Measurements from ENCODE around the gene MINDY4.

The MINDY4 gene

DNA sequence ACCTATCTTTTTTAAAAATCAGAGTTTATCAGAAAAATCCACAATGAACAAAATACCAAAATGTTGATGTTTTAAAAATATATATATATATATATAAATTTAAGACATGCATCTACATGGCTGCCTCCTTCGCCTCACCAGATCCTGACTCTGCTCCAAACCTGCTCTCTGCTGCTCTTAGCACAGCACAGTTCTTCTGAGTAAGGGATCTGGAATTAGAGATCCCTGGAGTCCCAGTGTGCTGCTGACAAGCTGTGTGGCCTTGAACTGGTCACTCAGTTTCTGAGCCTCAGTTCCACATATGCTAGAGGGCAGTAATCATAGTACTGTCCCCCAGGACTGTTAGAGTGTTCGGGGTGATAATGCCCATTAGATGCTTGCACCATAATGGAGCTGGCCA is 87.4 kb downstream of the MINDY4 start:
- DNase-seq: no peak

- DNase-seq: no peak
Measured at GRCh38 chr7:30859202-30859939, 88.2 kb downstream of the MINDY4 start.

- DNase-seq: no peak
Measured at GRCh38 chr7:30859940-30860496, 88.8 kb downstream of the MINDY4 start.

DNA sequence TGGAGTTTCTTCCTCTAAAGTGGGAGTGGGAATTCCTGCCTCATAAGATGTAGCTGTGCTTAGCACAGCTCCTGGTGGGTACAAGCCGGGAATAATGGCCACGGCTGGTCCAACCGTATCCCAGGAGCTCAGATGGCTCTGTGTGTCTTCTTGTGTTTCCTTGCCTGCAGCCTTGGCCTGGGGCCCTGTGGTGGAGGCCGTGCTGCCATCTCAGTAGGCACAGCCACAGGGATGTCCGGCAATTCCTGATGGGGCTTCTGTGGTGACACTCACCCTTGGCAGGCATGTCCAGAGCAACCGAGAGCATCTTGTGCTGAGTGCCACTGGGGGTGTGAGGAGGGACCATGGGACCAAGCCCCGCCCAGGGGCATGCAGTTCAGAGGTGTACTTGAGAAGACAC is 90.4 kb downstream of the MINDY4 start:
- DNase-seq: no peak

DNA sequence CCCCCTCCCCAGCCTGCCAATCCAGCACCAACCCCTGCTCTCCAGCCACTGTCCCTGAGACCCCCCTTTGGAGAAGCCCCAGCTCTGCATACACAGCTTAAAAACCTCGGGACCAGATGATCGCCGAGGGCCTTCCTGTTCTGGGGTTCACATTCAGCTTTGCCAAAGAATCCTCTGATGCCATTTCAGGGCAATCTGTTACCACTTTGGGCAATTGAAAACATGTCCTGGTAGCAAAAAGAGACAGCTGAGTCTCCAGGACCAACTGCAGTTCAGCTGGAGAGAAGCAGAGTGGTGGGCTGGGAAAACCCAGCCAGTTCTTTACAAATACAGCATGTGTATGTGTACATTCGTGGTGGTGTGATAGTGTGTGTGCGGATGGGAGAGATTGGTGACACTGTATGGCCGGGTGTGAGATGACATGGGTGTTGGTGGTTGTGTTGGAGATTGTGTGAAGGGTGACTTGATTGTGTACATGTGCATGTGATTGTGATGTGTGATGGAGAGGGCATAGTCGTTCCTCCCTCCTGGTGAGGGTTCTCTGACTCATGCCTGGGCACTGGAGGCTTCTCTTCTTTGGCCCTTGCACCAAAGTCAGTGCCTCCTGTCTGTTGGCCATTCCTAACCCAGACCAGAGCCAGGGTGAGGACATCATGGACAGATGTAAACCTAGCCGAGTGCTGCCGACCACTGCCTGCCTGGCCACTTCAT is 91.9 kb downstream of the MINDY4 start:
- DNase-seq: no peak

DNA sequence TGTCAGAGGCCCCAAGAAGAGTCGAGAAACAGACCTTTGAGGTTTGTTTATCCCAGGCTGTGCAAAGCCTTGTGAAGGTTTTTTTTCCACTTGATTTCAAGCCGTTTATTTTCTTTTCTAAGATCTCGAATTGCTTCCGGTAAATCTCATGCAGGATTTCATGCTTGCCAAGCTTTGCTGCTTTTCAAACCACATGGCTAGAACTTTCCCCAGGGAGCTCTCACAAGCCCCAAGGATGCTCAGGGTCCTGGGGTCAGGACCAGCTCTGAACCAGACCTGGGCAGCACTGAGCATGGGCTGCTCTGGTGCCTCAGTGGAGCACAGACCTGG is 92.5 kb downstream of the MINDY4 start:
- no peak for DNase-seq

DNA sequence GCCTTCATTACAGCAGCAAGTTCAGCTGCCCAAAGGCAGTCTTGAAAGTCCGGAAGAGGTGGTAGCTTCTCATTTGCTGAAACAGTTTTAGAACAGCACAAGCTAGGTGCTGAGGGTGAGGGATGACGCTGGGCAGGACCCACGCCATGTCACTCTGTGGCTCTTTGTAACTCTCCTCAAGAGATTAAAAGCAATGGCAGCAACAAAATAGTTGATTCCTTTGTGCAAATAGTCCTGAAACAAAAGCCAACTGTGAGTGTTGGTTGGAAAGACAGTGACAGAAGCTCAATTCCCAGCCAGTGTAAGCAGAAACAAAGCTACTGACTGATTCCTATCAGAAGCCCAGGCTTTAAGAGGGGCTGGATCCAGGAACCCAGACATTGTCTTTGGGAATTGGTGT is 92.9 kb downstream of the MINDY4 start:
- peak; percentile 4 for DNase-seq

DNA sequence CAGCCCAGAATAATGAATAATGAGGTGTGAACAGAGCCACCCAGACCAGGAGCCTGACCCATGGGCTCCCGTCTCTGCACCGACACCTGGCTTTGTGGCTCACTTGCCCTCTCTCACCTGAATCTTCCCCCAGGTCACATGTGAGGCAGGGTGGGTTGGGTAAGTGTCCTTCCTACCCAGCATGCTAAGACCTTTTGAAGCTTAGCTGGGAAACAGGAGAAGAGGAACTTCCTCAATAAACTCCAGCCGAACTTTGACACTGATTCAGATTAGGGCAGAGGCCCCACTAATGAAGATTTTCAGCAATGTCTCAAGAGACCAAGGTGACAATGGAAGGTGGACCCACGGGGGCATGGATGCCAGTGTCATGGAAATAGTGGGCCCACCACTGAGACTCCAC is 93.9 kb downstream of the MINDY4 start:
- no peak for DNase-seq

DNA sequence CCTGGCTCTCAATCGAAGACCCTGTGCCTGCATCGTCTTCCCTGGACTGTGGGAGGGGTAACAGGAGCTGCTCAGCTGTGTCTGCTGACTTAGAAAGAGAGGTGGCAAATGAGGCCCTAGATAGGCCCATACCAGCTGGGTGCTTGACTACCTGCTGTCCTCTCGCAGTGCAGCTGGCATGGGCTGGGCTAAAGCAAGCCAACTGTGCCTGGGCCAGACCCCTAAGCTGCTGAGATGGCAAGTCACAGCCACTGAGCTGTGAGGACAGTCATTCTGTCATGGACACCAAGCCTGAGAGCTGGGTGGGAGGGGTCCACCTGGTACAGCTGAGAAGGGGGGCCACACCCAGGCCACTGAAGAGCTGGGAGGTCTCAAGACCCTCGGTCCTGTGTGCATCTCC is 94.6 kb downstream of the MINDY4 start:
- no peak for DNase-seq

DNA sequence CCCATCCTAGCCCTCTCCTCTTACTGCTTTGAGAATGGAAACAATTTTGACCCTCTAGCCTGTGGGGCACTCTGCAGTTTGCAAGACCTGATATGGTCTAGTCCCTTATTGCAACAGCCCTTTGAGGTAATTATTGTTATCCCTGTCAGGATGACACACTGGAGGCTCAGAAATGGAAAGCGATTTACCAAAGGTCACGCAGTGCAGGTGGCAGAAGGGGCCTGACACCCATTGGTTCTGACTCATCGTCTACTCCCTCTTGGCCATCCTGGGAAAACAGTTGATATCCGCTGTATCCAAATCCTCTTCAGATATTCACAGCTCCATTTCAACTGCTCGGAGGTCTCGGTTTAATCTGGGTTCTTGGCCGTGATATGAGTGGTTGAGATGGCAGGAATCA is 95.7 kb downstream of the MINDY4 start:
- no peak for DNase-seq

- no peak for DNase-seq
Measured at GRCh38 chr7:30867483-30867882, 96.3 kb downstream of the MINDY4 start.

GRCh38 chr7:30869794-30870611 is 98.8 kb downstream of the MINDY4 start:
- no peak for DNase-seq

DNA sequence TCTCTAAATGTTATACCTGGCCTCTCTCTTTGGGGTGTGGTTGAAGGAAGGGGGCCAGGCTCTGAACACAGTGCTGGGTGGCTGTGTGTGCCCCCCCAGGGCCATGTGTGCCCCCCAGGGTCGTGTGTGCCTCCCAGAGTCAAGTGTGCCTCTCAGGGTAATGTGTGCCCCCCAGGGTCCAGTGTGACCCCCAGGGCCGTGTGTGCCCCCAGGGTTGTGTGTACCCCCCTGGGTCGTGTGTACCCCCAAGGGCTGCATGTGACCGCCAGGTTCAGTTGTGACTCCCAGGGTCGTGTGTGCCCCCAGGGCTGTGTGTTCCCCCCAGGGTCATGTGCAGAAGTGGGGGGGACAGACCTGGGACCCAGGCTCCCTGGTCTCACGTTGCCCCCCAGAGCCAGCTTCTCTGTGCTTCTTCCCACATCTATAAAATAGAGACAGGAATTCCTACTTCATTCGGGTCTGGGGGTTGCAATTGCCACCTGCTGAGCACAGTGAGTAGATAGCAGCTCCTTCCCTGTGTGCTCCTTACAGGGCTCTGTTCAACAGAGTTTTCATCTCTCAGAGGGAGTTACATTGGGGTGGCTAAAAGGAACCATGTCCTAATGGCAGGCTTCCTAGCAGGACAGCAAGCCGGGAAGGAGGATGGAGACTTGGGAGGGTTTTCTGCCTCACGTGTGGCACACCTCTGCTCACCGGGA is 99.8 kb downstream of the MINDY4 start:
- DNase-seq: no peak

GRCh38 chr7:30871655-30872054 is 100.4 kb downstream of the MINDY4 start:
- no peak for DNase-seq

- DNase-seq: no peak
Measured at GRCh38 chr7:30873207-30873606, 102.0 kb downstream of the MINDY4 start.

GRCh38 chr7:30873656-30874055 is 102.4 kb downstream of the MINDY4 start:
- DNase-seq: no peak

- no peak for DNase-seq
Measured at GRCh38 chr7:30874656-30875302, 103.6 kb downstream of the MINDY4 start.

DNA sequence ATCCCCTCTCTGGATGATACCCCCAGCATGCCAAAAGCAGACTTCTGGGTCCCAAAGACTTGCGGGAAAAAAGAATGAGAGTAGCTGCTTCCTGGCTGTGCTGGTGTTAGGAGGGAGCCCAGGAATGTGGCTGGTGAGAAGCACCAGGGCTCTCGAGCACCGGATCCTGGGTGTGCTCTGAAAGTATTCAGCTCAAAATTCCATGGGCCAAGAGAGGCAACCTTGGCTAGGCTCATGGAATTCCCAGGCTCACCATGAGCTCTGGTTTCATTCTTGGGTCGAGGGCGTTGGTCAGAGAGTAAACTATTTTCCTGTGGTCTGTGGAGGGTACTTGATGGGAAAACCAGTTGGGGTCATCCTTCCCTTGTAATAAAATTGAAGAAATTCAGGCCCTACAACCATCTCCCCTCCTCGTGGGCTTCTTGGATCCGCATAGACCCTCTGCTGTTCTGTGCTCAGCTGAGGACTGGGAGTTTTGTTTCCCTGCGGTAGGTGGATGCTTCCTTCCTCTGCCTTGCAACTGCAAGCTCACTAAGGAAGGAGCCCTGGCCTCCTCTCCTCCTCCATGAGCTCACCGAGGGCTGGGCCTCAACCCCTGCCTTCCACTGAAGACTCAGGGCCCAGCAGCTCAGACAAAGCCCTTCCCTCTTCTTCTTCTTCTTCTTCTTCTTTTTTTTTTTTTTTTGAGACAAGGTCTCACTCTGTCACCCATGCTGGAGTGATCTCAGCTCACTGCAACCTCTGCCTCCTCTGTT is 106.0 kb downstream of the MINDY4 start:
- DNase-seq: no peak

- DNase-seq: no peak
Measured at GRCh38 chr7:30877993-30878392, 106.8 kb downstream of the MINDY4 start.

DNA sequence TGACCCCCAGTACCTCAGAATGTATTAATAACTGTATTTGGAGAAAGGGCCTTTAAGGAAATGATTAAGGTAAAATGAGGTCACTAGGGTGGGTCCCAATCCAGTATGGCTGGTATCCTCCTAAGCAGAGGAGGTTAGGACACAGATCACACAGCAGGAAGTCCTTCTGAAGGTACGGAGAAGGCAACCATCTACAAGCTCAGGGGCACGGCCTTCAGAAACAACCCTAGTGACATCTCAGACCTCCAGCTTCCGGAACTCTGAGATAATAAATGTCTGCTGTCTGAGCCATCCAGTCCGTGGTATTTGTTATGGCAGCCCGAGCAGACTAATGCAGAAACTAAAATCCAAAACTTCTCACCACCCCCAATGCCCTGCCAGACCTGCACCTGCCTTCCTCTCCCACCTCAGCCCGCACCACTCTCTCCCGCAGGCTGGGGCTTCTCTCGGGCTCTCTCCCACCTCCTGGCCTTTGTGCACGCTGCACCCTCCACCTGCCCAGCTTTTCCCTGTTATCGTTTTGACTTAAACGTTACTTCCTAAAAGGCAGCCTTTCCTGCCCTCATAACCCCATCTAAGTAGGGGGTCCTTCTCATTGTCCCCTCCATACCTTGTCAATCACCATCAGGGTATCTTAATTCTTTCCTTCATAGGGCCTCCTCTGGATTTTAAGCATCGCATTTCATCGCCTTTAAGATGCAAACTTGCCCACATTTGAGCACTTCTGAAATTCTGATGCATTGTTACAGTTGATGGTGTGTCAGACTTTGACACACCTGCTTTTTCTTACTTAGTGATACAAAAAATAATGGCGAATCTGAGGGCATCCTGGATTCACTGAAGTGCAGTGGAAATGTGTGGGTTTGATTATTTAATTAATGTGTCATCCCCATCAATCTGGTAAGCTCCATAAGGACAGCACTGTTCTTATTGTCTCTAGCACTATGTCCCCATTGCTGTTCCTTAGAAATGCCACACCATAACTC is 108.2 kb downstream of the MINDY4 start:
- DNase-seq: no peak
